GM19452 (cell line): ENCODE results near the gene RAB36.

Source experiments
- ATAC-seq: cut with Tn5 transposase; IDR thresholded peaks from one replicate; pipeline ENCODE4 v1.9.1; 2021; ENCODE audit not compliant: unreplicated experiment

RAB36 gene

GRCh38 chr22:23180893-23181720 is 35.8 kb downstream of the RAB36 start:
- ATAC-seq, result no peak

- no peak for ATAC-seq
Measured at GRCh38 chr22:23181721-23182308, 36.5 kb downstream of the RAB36 start.

GRCh38 chr22:23182309-23183060 is 37.2 kb downstream of the RAB36 start:
- ATAC-seq, result no peak

- ATAC-seq, result no peak
Measured at GRCh38 chr22:23183061-23183698, 37.9 kb downstream of the RAB36 start.

GRCh38 chr22:23184100-23184763 is 39.0 kb downstream of the RAB36 start:
- ATAC-seq, result no peak

- no peak for ATAC-seq
Measured at GRCh38 chr22:23184764-23185113, 39.5 kb downstream of the RAB36 start.

GRCh38 chr22:23187211-23187610 is 41.9 kb downstream of the RAB36 start:
- ATAC-seq, result no peak

GRCh38 chr22:23187871-23188700 is 42.8 kb downstream of the RAB36 start:
- ATAC-seq, result no peak

- ATAC-seq, result no peak
Measured at GRCh38 chr22:23190526-23190925, 45.2 kb downstream of the RAB36 start.

- ATAC-seq, result no peak
Measured at GRCh38 chr22:23192133-23192532, 46.9 kb downstream of the RAB36 start.

GRCh38 chr22:23192558-23192957 is 47.3 kb downstream of the RAB36 start:
- ATAC-seq, result no peak

- ATAC-seq, result no peak
Measured at GRCh38 chr22:23193196-23193827, 48.0 kb downstream of the RAB36 start.

- no peak for ATAC-seq
Measured at GRCh38 chr22:23193882-23194281, 48.6 kb downstream of the RAB36 start.

GRCh38 chr22:23196165-23196564 is 50.9 kb downstream of the RAB36 start:
- ATAC-seq, result no peak

- no peak for ATAC-seq
Measured at GRCh38 chr22:23197836-23198235, 52.6 kb downstream of the RAB36 start.

GRCh38 chr22:23199159-23199558 is 53.9 kb downstream of the RAB36 start:
- ATAC-seq, result no peak

- no peak for ATAC-seq
Measured at GRCh38 chr22:23200898-23201297, 55.6 kb downstream of the RAB36 start.

GRCh38 chr22:23202812-23203451 is 57.7 kb downstream of the RAB36 start:
- no peak for ATAC-seq

GRCh38 chr22:23203452-23204124 is 58.3 kb downstream of the RAB36 start:
- no peak for ATAC-seq
